Neural cell (in vitro differentiated cells): ENCODE measurements around the gene BAG1. TPM values are rescaled to one million over a fixed set of nuclear protein-coding genes. Genes with fewer than 3 reads are reported as not detected.

Experiments
- H2AFZ ChIP-seq: fragments of 200-600, 300-800 bp; sonication (generic), shearing (Covaris generic); 2 replicates; pipeline ENCODE4 v1.6.0; 2014; ENCODE audit warnings: low read depth, mild to moderate bottlenecking, antibody characterized with exemption, low read length, moderate library complexity
- H3F3A ChIP-seq: fragments of 200-600 bp; shearing (Covaris generic); 2 replicates; pipeline ENCODE4 v1.6.1; 2016; ENCODE audit warnings: mild to moderate bottlenecking, moderate library complexity, mixed read lengths, antibody characterized with exemption, low read length; ENCODE audit not compliant: insufficient read depth, poor library complexity, severe bottlenecking
- H3K27ac ChIP-seq: fragments of 200-600, 300-800 bp; sonication (generic), shearing (Covaris generic); 2 replicates; pipeline ENCODE4 v1.5.1; 2014; ENCODE audit warnings: mild to moderate bottlenecking, low read length, moderate library complexity
- H3K27me3 ChIP-seq: fragments of 300-800, 200-600 bp; sonication (generic), shearing (Covaris generic); 2 replicates; pipeline ENCODE4 v1.6.0; 2014; ENCODE audit warnings: mild to moderate bottlenecking, low read depth, low read length, moderate library complexity; ENCODE audit not compliant: insufficient read depth
- H3K36me3 ChIP-seq: fragments of 300-800, 200-600 bp; sonication (generic), shearing (Covaris generic); 2 replicates; pipeline ENCODE4 v1.5.1; 2014; ENCODE audit warnings: mild to moderate bottlenecking, antibody characterized with exemption, low read length, moderate library complexity; ENCODE audit not compliant: insufficient read depth
- H3K4me2 ChIP-seq: fragments of 300-800, 200-600 bp; sonication (generic), shearing (Covaris generic); 2 replicates; pipeline ENCODE4 v1.6.0; 2014; ENCODE audit warnings: mild to moderate bottlenecking, low read length
- H3K4me3 ChIP-seq: fragments of 300-800, 200-600 bp; sonication (generic), shearing (Covaris generic); 2 replicates; pipeline ENCODE4 v1.5.1; 2014; ENCODE audit warnings: mild to moderate bottlenecking, low read length, moderate library complexity
- H3K79me2 ChIP-seq: fragments of 200-600 bp; shearing (Covaris generic); replicated peaks from 2 replicates; pipeline ENCODE4 v1.6.0; 2014; ENCODE audit warnings: mild to moderate bottlenecking, low read length, moderate library complexity; ENCODE audit not compliant: insufficient read depth
- H3K9ac ChIP-seq: fragments of 300-800, 200-600 bp; sonication (generic), shearing (Covaris generic); 2 replicates; pipeline ENCODE4 v1.6.1; 2016; ENCODE audit warnings: mild to moderate bottlenecking, low read length, mixed read lengths
- H3K9me2 ChIP-seq: fragments of 200-600 bp; shearing (Covaris generic); 2 replicates; pipeline ENCODE4 v1.6.1; 2016; ENCODE audit warnings: mild to moderate bottlenecking, low read length, mixed read lengths; ENCODE audit not compliant: insufficient read depth
- H3K9me3 ChIP-seq: fragments of 200-600, 300-800 bp; sonication (generic), shearing (Covaris generic); 2 replicates; pipeline ENCODE4 v1.6.1; 2016; ENCODE audit warnings: mild to moderate bottlenecking, mixed run types, low read length, moderate library complexity, mixed read lengths
- H4K20me1 ChIP-seq: fragments of 200-600 bp; shearing (Covaris generic); 2 replicates; pipeline ENCODE4 v1.6.1; 2016; ENCODE audit warnings: mild to moderate bottlenecking, mixed run types; ENCODE audit not compliant: insufficient read depth
- CTCF ChIP-seq: fragments of 450-650 bp; IDR thresholded peaks from 2 replicates; pipeline ENCODE4 v1.5.1; 2014; ENCODE audit warnings: antibody characterized with exemption, mild to moderate bottlenecking, moderate library complexity; ENCODE audit not compliant: poor library complexity, severe bottlenecking
- EP300 ChIP-seq: fragments of 450-650 bp; conservative IDR thresholded peaks from 2 replicates; pipeline ENCODE4 v1.6.1; 2014; ENCODE audit warnings: antibody characterized with exemption, mild to moderate bottlenecking, moderate library complexity; ENCODE audit not compliant: poor library complexity, severe bottlenecking
- EZH2 ChIP-seq: fragments of 200-600, 300-800 bp; shearing (Covaris generic), sonication (generic); IDR thresholded peaks from 2 replicates; pipeline ENCODE4 v1.6.1; 2014; ENCODE audit warnings: antibody characterized with exemption, low read length, borderline replicate concordance, mild to moderate bottlenecking; ENCODE audit not compliant: insufficient read depth, poor library complexity, severe bottlenecking
- MXI1 ChIP-seq: fragments of 450-650 bp; conservative IDR thresholded peaks from 2 replicates; pipeline ENCODE4 v1.6.1; 2014; ENCODE audit warnings: antibody characterized with exemption, mild to moderate bottlenecking; ENCODE audit not compliant: poor library complexity, severe bottlenecking
- POLR2AphosphoS5 ChIP-seq: IDR thresholded peaks from 2 replicates; pipeline ENCODE4 v1.6.1; 2012
- RAD21 ChIP-seq: fragments of 450-650 bp; conservative IDR thresholded peaks from 2 replicates; pipeline ENCODE4 v1.6.1; 2014; ENCODE audit warnings: antibody characterized with exemption, mild to moderate bottlenecking, moderate library complexity
- REST ChIP-seq: IDR thresholded peaks from 2 replicates; pipeline ENCODE4 v1.6.1; 2012; ENCODE audit warnings: borderline replicate concordance
- SMC3 ChIP-seq: fragments of 450-650 bp; conservative IDR thresholded peaks from 2 replicates; pipeline ENCODE4 v1.6.1; 2014; ENCODE audit warnings: antibody characterized with exemption, mild to moderate bottlenecking, moderate library complexity; ENCODE audit not compliant: poor library complexity
- TAF1 ChIP-seq: IDR thresholded peaks from 2 replicates; pipeline ENCODE4 v1.6.1; 2012; ENCODE audit warnings: low read depth
- polyA plus RNA-seq: library from polyadenylated mRNA; depleted of rRNA; stranded (reverse); fragments of >200 nt; gene quantifications from 2 replicates; pipeline ENCODE4 v1.2.3, GENCODE V29; 2014

BAG1 gene
- polyA plus RNA-seq, 1 donor from 2014 or later, result 94.9 TPM

- Histone ChIP-seq H2AFZ (no peak overlapping the region), H3K9ac (no peak overlapping the region), H3K79me2 (no peaks in the 10 kb centered on the region), H3K4me3 (no peak overlapping the region), H3K27ac (no peak overlapping the region), H3F3A (no peaks in the 10 kb centered on the region), H3K27me3 (no peaks in the 10 kb centered on the region), H3K9me2 (no peaks in the 10 kb centered on the region), H3K9me3 (no peaks in the 10 kb centered on the region), H4K20me1 (no peaks in the 10 kb centered on the region), H3K36me3 (peaks cover 6% of the 10 kb centered on the region), H3K4me2 (no peak overlapping the region)
- no peak for TF ChIP-seq EP300
- TF ChIP-seq EZH2, result no peak
- TF ChIP-seq POLR2AphosphoS5, result no peak
- no peak for TF ChIP-seq RAD21
- no peak for TF ChIP-seq SMC3
- no peak for TF ChIP-seq CTCF
- no peak for TF ChIP-seq TAF1
- TF ChIP-seq MXI1, result no peak
- TF ChIP-seq REST, result no peak
Measured at GRCh38 chr9:33273266-33273971, 8.9 kb upstream of the BAG1 start.

- H3K4me2 ChIP-seq, result no peak overlapping the region
- H3K9me3 ChIP-seq, result no peaks in the 10 kb centered on the region
- no peak overlapping the region for H2AFZ ChIP-seq
- H3K27me3 ChIP-seq, result no peaks in the 10 kb centered on the region
- no peaks in the 10 kb centered on the region for H4K20me1 ChIP-seq
- no peak overlapping the region for H3K27ac ChIP-seq
- H3K9ac ChIP-seq, result no peak overlapping the region
- no peaks in the 10 kb centered on the region for H3F3A ChIP-seq
- no peak overlapping the region for H3K4me3 ChIP-seq
- no peaks in the 10 kb centered on the region for H3K79me2 ChIP-seq
- H3K36me3 ChIP-seq, result peaks cover 6% of the 10 kb centered on the region
- TF ChIP-seq REST (no peak), RAD21 (no peak), EZH2 (no peak), POLR2AphosphoS5 (no peak), EP300 (no peak), CTCF (no peak), MXI1 (no peak), SMC3 (no peak), TAF1 (no peak)
- no peaks in the 10 kb centered on the region for H3K9me2 ChIP-seq
Measured at GRCh38 chr9:33272061-33272460, 7.6 kb upstream of the BAG1 start.
